ENCODE measurements around the gene CDKL2. TPM values are rescaled to one million over a fixed set of nuclear protein-coding genes. Genes with fewer than 3 reads are reported as not detected.
A peak's percentile ranks its signal among the peaks of the same experiment; 100 is the strongest.

The CDKL2 gene
- total and polyA plus RNA-seq, 9 of the 15 experiments (the other 6 are each of a cell fraction or from before 2014, with no cell fraction given), result 0.01 to 0.16 TPM; not detected in 7

- TF ChIP-seq BCLAF1 (IDR thresholded peaks at IDR 0.05; ENCODE audit: borderline replicate concordance in 1 of 2, control insufficient read depth in 1 of 2, low read depth in 2 of 2, low read length in 1 of 2) (no peak), ZNF431 (CRISPR knock-in tag; IDR thresholded peaks at IDR 0.05) (no peak), MAFF (IDR thresholded peaks at IDR 0.05; ENCODE audit: low read length) (no peak), SNRNP70 (optimal IDR thresholded peaks at IDR 0.05; ENCODE audit: low read depth, low read length) (no peak), CTBP1 (IDR thresholded peaks at IDR 0.05; ENCODE audit: borderline replicate concordance) (peak; percentile 47; the same call in 1 of the 2 replicates), PATZ1 (CRISPR knock-in tag; IDR thresholded peaks at IDR 0.05; ENCODE audit: borderline replicate concordance) (0 out of 2 replicates have a peak, but pooled peaks have one; percentile 41), ZNF551 (CRISPR knock-in tag; IDR thresholded peaks at IDR 0.05) (no peak), XRCC4 (IDR thresholded peaks at IDR 0.05; ENCODE audit: extremely low read depth, insufficient read depth, insufficient read length) (no peak), C11orf30 (IDR thresholded peaks at IDR 0.05; ENCODE audit: low read depth) (0 out of 2 replicates have a peak, but pooled peaks have one; percentile 19), GABPA (tag; conservative IDR thresholded peaks at IDR 0.05; ENCODE audit: low read depth) (peak; percentile 90), HMGN3 (IDR thresholded peaks at IDR 0.05; ENCODE audit: borderline replicate concordance, extremely low read depth, insufficient read length, low read depth, low read length) (peak; percentile 87), HOMEZ (CRISPR knock-in tag; IDR thresholded peaks at IDR 0.05) (no peak), HCFC1 (IDR thresholded peaks at IDR 0.05; ENCODE audit: low read depth, low read length) (no peak), CBFA2T3 (IDR thresholded peaks at IDR 0.05) (peak; percentile 20; the same call in 1 of the 2 replicates), ELF2 (CRISPR knock-in tag; IDR thresholded peaks at IDR 0.05) (0 out of 2 replicates have a peak, but pooled peaks have one; percentile 66), MXI1 (IDR thresholded peaks at IDR 0.05; ENCODE audit: low read depth, low read length) (no peak), ELF4 (CRISPR knock-in tag; IDR thresholded peaks at IDR 0.05) (no peak), GMEB1 (CRISPR knock-in tag; IDR thresholded peaks at IDR 0.05) (peak; percentile 50), ZNF717 (CRISPR knock-in tag; IDR thresholded peaks at IDR 0.05) (no peak)
These were observed 43.0 kb upstream of the CDKL2 start, which contains the start of gene G3BP2 (continued) for GRCh38 chr4:75673027-75673958.

Data from K562 (cell line).